NCI-H446 treated with DMSO at 0.1 percent for 48 hours (cell line): ENCODE data around the gene CNOT6L.
"Not testable (repeated sequence)": the region's sequence is repeated elsewhere in the genome, so short reads cannot be mapped to it uniquely, and the experiment has no call there.

Source experiments
- DNase-seq: peaks from one replicate; lab custom pipeline; 2025; lab: John Stamatoyannopoulos, UW

CNOT6L gene

GRCh38 chr4:77782102-77782835 lies 36.9 kb downstream of the CNOT6L start:
- no peak for DNase-seq

GRCh38 chr4:77780762-77781161 lies 38.4 kb downstream of the CNOT6L start:
- not testable (repeated sequence) for DNase-seq

- DNase-seq: no peak
These were observed 41.9 kb downstream of the CNOT6L start for GRCh38 chr4:77777135-77777807.

GRCh38 chr4:77776182-77777134 lies 42.7 kb downstream of the CNOT6L start:
- DNase-seq: no peak

- DNase-seq: no peak
These were observed 46.1 kb downstream of the CNOT6L start for GRCh38 chr4:77773101-77773500.

- DNase-seq: no peak
These were observed 47.6 kb downstream of the CNOT6L start for GRCh38 chr4:77771566-77771965.

- DNase-seq: no peak
These were observed 53.4 kb downstream of the CNOT6L start for GRCh38 chr4:77765720-77766119.

- DNase-seq: no peak
These were observed 56.6 kb downstream of the CNOT6L start for GRCh38 chr4:77762531-77762930.

GRCh38 chr4:77761595-77761994 lies 57.6 kb downstream of the CNOT6L start:
- no peak for DNase-seq

GRCh38 chr4:77758804-77759203 lies 60.4 kb downstream of the CNOT6L start:
- DNase-seq: no peak

GRCh38 chr4:77751764-77752163 lies 67.4 kb downstream of the CNOT6L start:
- no peak for DNase-seq

GRCh38 chr4:77745792-77746191 lies 73.4 kb downstream of the CNOT6L start:
- DNase-seq: no peak

GRCh38 chr4:77742054-77742453 lies 77.1 kb downstream of the CNOT6L start:
- no peak for DNase-seq

- no peak for DNase-seq
These were observed 78.7 kb downstream of the CNOT6L start for GRCh38 chr4:77740480-77740879.

- no peak for DNase-seq
These were observed 84.2 kb downstream of the CNOT6L start for GRCh38 chr4:77734928-77735327.

GRCh38 chr4:77731656-77732055 lies 87.5 kb downstream of the CNOT6L start:
- no peak for DNase-seq

- no peak for DNase-seq
These were observed 90.7 kb downstream of the CNOT6L start for GRCh38 chr4:77728420-77728819.

GRCh38 chr4:77721073-77721472 lies 98.1 kb downstream of the CNOT6L start:
- DNase-seq: no peak

- not testable (repeated sequence) for DNase-seq
These were observed 100.7 kb downstream of the CNOT6L start for GRCh38 chr4:77718500-77718899.

GRCh38 chr4:77715414-77716290 lies 103.5 kb downstream of the CNOT6L start:
- no peak for DNase-seq

- DNase-seq: no peak
These were observed 104.7 kb downstream of the CNOT6L start for GRCh38 chr4:77714514-77714913.

- DNase-seq: no peak
These were observed 105.3 kb downstream of the CNOT6L start for GRCh38 chr4:77713884-77714283.
